H9 (cell line): ENCODE data around the gene ABR. TPM values are rescaled to one million over a fixed set of nuclear protein-coding genes. Genes with fewer than 3 reads are reported as not detected.
A peak's percentile ranks its signal among the peaks of the same experiment; 100 is the strongest.

Experiments used
- DNase-seq: peaks from one replicate; pipeline ENCODE4 v3.0.0-alpha.2; 2017
- H2AFZ ChIP-seq: one replicate; pipeline ENCODE4 v1.6.1; 2013; ENCODE audit warnings: mild to moderate bottlenecking, low read length, control low read depth, moderate library complexity
- H2AK5ac ChIP-seq: 2 replicates; pipeline ENCODE4 v1.6.1; 2013; ENCODE audit warnings: low read length, control low read depth, mixed read lengths; ENCODE audit not compliant: insufficient read length
- H2BK120ac ChIP-seq: one replicate; pipeline ENCODE4 v1.6.1; 2013; ENCODE audit warnings: low read depth, mild to moderate bottlenecking, low read length, control low read depth, inconsistent platforms; ENCODE audit not compliant: poor library complexity, severe bottlenecking
- H2BK12ac ChIP-seq: 2 replicates; pipeline ENCODE4 v1.6.1; 2013; ENCODE audit warnings: low read length, control low read depth, mixed read lengths, low read depth; ENCODE audit not compliant: insufficient read length
- H2BK15ac ChIP-seq: 2 replicates; pipeline ENCODE4 v1.6.1; 2013; ENCODE audit warnings: low read depth, low read length, control low read depth
- H2BK20ac ChIP-seq: one replicate; pipeline ENCODE4 v1.6.1; 2013; ENCODE audit warnings: low read depth, mild to moderate bottlenecking, low read length, control low read depth, inconsistent platforms; ENCODE audit not compliant: poor library complexity, severe bottlenecking
- H2BK5ac ChIP-seq: 2 replicates; pipeline ENCODE4 v1.6.1; 2013; ENCODE audit warnings: low read length, control low read depth, mixed read lengths; ENCODE audit not compliant: insufficient read length
- H3K14ac ChIP-seq: 2 replicates; pipeline ENCODE4 v1.6.1; 2013; ENCODE audit warnings: low read length, control low read depth; ENCODE audit not compliant: insufficient read depth
- H3K18ac ChIP-seq: 2 replicates; pipeline ENCODE4 v1.6.1; 2013; ENCODE audit warnings: low read depth, mild to moderate bottlenecking, mixed read lengths, low read length, control low read depth; ENCODE audit not compliant: insufficient read length
- H3K23ac ChIP-seq: 2 replicates; pipeline ENCODE4 v1.6.1; 2013; ENCODE audit warnings: low read length, control low read depth, mixed read lengths, low read depth; ENCODE audit not compliant: insufficient read length
- H3K23me2 ChIP-seq: 2 replicates; pipeline ENCODE4 v1.6.1; 2013; ENCODE audit warnings: low read depth, mild to moderate bottlenecking, mixed read lengths, low read length, control low read depth; ENCODE audit not compliant: insufficient read length, poor library complexity, severe bottlenecking
- H3K27ac ChIP-seq: 2 replicates; pipeline ENCODE4 v1.5.1; 2013; ENCODE audit warnings: low read length, control low read depth, mixed read lengths, low read depth; ENCODE audit not compliant: insufficient read length
- H3K27me3 ChIP-seq: 2 replicates; pipeline ENCODE4 v1.6.1; 2013; ENCODE audit warnings: low read length, control low read depth, inconsistent platforms; ENCODE audit not compliant: insufficient read depth
- H3K4ac ChIP-seq: 2 replicates; pipeline ENCODE4 v1.6.1; 2013; ENCODE audit warnings: low read depth, mild to moderate bottlenecking, control low read depth, inconsistent platforms, low read length, moderate library complexity
- H3K4me1 ChIP-seq: 2 replicates; pipeline ENCODE4 v1.6.1; 2013; ENCODE audit warnings: low read length, control low read depth, inconsistent platforms; ENCODE audit not compliant: insufficient read depth
- H3K4me2 ChIP-seq: 2 replicates; pipeline ENCODE4 v1.6.1; 2013; ENCODE audit warnings: low read length, control low read depth, mixed read lengths; ENCODE audit not compliant: insufficient read length, insufficient read depth
- H3K56ac ChIP-seq: 2 replicates; pipeline ENCODE4 v1.6.1; 2013; ENCODE audit warnings: low read depth, mild to moderate bottlenecking, mixed read lengths, low read length, control low read depth; ENCODE audit not compliant: insufficient read length
- H3K79me1 ChIP-seq: 2 replicates; pipeline ENCODE4 v1.6.1; 2013; ENCODE audit warnings: low read depth, mild to moderate bottlenecking, moderate library complexity, low read length, control low read depth, inconsistent platforms; ENCODE audit not compliant: insufficient read depth, poor library complexity, severe bottlenecking
- H3K79me2 ChIP-seq: 2 replicates; pipeline ENCODE4 v1.6.1; 2013; ENCODE audit warnings: low read length, control low read depth, inconsistent platforms; ENCODE audit not compliant: insufficient read depth
- H3K9ac ChIP-seq: 2 replicates; pipeline ENCODE4 v1.6.1; 2013; ENCODE audit warnings: low read length, control low read depth, mixed read lengths; ENCODE audit not compliant: insufficient read length; ENCODE audit errors: extremely low read depth
- H3K9me3 ChIP-seq: one replicate; pipeline ENCODE4 v1.6.1; 2013; ENCODE audit warnings: low read depth, low read length, inconsistent platforms; ENCODE audit not compliant: control insufficient read depth
- H3T11ph ChIP-seq: one replicate; pipeline ENCODE4 v1.6.1; 2013; ENCODE audit warnings: mild to moderate bottlenecking, low read length, control low read depth, inconsistent platforms
- H4K20me1 ChIP-seq: one replicate; pipeline ENCODE4 v1.6.1; 2013; ENCODE audit not compliant: control insufficient read depth, insufficient read length, insufficient read depth
- H4K5ac ChIP-seq: 2 replicates; pipeline ENCODE4 v1.6.1; 2013; ENCODE audit warnings: low read depth, mild to moderate bottlenecking, mixed read lengths, low read length, control low read depth; ENCODE audit not compliant: insufficient read length
- H4K8ac ChIP-seq: replicated peaks from 2 replicates; pipeline ENCODE4 v1.6.1; 2013; ENCODE audit warnings: low read length, control low read depth, mixed read lengths, low read depth; ENCODE audit not compliant: insufficient read length
- H4K91ac ChIP-seq: 2 replicates; pipeline ENCODE4 v1.6.1; 2013; ENCODE audit warnings: low read depth, mild to moderate bottlenecking, moderate library complexity, mixed read lengths, low read length, control low read depth; ENCODE audit not compliant: insufficient read length
- H3K27ac Mint-ChIP-seq, 3 experiments: 2 replicates in 2 of 3; 3 replicates in 1 of 3; pipeline ENCODE4 v1.8.0; 2020 to 2021; ENCODE audit warnings: mixed read lengths in 3 of 3, mild to moderate bottlenecking in 1 of 3, moderate library complexity in 1 of 3
- H3K27me3 Mint-ChIP-seq: 2 replicates; pipeline ENCODE4 v1.8.0; 2021; ENCODE audit warnings: low read depth, mild to moderate bottlenecking, moderate library complexity, mixed read lengths
- H3K36me3 Mint-ChIP-seq, 3 experiments: 2 replicates in 2 of 3; 3 replicates in 1 of 3; pipeline ENCODE4 v1.8.0; 2020 to 2021; ENCODE audit warnings: low read depth in 3 of 3, mixed read lengths in 3 of 3; ENCODE audit not compliant: insufficient read depth in 1 of 3
- H3K4me1 Mint-ChIP-seq, 2 experiments: 2 replicates each; pipeline ENCODE4 v1.8.0; 2020; ENCODE audit warnings: mixed read lengths in 2 of 2
- H3K4me3 Mint-ChIP-seq, 2 experiments: 2 replicates in 1 of 2; 3 replicates in 1 of 2; pipeline ENCODE4 v1.8.0; 2020 to 2021; ENCODE audit warnings: mild to moderate bottlenecking in 2 of 2, mixed read lengths in 2 of 2, moderate library complexity in 1 of 2
- H3K9me3 Mint-ChIP-seq, 2 experiments: 2 replicates in 1 of 2; 3 replicates in 1 of 2; pipeline ENCODE4 v1.8.0; 2020; ENCODE audit warnings: mild to moderate bottlenecking in 2 of 2, mixed read lengths in 2 of 2, moderate library complexity in 1 of 2
- WGBS: extraction: QIAGEN DNeasy Blood & Tissue Kit; methylation state at CpG from one replicate; pipeline ENCODE4 v1.1.7; 2013; ENCODE audit warnings: missing lambda C conversion rate, low lambda C conversion rate, mixed read lengths; ENCODE audit not compliant: insufficient read length; ENCODE audit errors: extremely low coverage; 5-methylcytosine and 5-hydroxymethylcytosine counted together
- total RNA-seq: library from RNA; stranded (reverse); gene quantifications from 2 replicates; pipeline ENCODE4 v1.2.1, GENCODE V29; 2021
- TF ChIP-seq, protein P1 (sequence below): fragments of 200-600 bp; sonication (generic); conservative IDR thresholded peaks from 3 replicates; pipeline ENCODE4 v1.8.0; 2021; ENCODE audit warnings: antibody characterized with exemption, mild to moderate bottlenecking

Gene ABR
- total RNA-seq, 1 experiment from 2014 or later = 34.7 TPM

DNA sequence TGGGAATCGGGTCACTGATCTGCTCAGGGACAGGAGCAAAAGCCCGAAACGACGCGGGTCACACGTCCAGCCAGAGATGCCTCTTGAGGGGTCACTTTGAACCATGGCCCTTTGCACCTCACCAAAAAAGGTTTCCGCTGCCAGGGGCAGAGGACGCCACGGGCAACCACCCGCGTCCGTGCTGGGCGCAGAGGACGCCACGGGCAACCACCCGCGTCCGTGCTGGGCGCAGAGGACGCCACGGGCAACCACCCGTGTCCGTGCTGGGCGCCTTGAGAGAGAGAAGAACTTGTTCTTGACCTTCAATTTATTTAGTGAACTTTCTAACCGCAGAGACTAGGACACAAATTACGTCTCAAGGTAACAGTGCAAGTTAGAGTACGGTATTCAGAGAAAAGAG, 147.4 kb downstream of the ABR start:
- WGBS = no CpG with 5 or more reads among the region's 27 CpGs
- no peak overlapping the region for H2BK12ac ChIP-seq
- H4K5ac ChIP-seq = no peak overlapping the region
- TF ChIP-seq, protein P1, sequence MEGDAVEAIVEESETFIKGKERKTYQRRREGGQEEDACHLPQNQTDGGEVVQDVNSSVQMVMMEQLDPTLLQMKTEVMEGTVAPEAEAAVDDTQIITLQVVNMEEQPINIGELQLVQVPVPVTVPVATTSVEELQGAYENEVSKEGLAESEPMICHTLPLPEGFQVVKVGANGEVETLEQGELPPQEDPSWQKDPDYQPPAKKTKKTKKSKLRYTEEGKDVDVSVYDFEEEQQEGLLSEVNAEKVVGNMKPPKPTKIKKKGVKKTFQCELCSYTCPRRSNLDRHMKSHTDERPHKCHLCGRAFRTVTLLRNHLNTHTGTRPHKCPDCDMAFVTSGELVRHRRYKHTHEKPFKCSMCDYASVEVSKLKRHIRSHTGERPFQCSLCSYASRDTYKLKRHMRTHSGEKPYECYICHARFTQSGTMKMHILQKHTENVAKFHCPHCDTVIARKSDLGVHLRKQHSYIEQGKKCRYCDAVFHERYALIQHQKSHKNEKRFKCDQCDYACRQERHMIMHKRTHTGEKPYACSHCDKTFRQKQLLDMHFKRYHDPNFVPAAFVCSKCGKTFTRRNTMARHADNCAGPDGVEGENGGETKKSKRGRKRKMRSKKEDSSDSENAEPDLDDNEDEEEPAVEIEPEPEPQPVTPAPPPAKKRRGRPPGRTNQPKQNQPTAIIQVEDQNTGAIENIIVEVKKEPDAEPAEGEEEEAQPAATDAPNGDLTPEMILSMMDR = no peak
- no peak overlapping the region for H4K91ac ChIP-seq
- H3K9me3 Mint-ChIP-seq = no peaks in the 10 kb centered on the region
- H3K4me1 Mint-ChIP-seq = peaks cover 2 to 16% of the 10 kb centered on the region in 2 experiments; a peak in 3 of 4 replicates
- no peaks in the 10 kb centered on the region for H3K79me2 ChIP-seq
- H3K18ac ChIP-seq = no peak overlapping the region
- H3K79me1 ChIP-seq = no peaks in the 10 kb centered on the region
- H2AK5ac ChIP-seq = no peak overlapping the region
- H3K23me2 ChIP-seq = peaks cover 9% of the 10 kb centered on the region
- H3K36me3 Mint-ChIP-seq = no peaks in the 10 kb centered on the region; a peak in 2 of 7 replicates
- H2BK20ac ChIP-seq = no peak overlapping the region
- H3K4ac ChIP-seq = no peak overlapping the region
- peak overlapping the region; percentile 56 to 83 for H3K4me3 Mint-ChIP-seq
- peaks cover 18% of the 10 kb centered on the region for H3K27me3 Mint-ChIP-seq
- H4K20me1 ChIP-seq = no peaks in the 10 kb centered on the region
- no peak overlapping the region for H2BK15ac ChIP-seq
- H3K14ac ChIP-seq = no peak overlapping the region
- no peak overlapping the region for H3K23ac ChIP-seq
- DNase-seq = no peak
- no peaks in the 10 kb centered on the region for H3K4me1 ChIP-seq
- H3T11ph ChIP-seq = no peak overlapping the region
- no peak overlapping the region for H3K27ac Mint-ChIP-seq
- H3K4me2 ChIP-seq = peak overlapping the region; percentile 56
- no peaks in the 10 kb centered on the region for H3K27me3 ChIP-seq
- H2BK120ac ChIP-seq = no peak overlapping the region
- H3K27ac ChIP-seq = no peak overlapping the region
- no peak overlapping the region for H2AFZ ChIP-seq
- no peaks in the 10 kb centered on the region for H3K9me3 ChIP-seq
- H4K8ac ChIP-seq = no peak overlapping the region
- no peak overlapping the region for H3K56ac ChIP-seq
- H2BK5ac ChIP-seq = no peak overlapping the region
- no peak overlapping the region for H3K9ac ChIP-seq
